Spleen (tissue), 7 donors: Measurements from ENCODE around the gene NEK9.

Source experiments
- POLR2A ChIP-seq, 3 donors: fragments of 450-650 bp; IDR thresholded peaks; one replicate each; pipeline ENCODE4 v1.5.1; 2017; ENCODE audit warnings: antibody characterized with exemption in 3 of 3, mild to moderate bottlenecking in 1 of 3
- TF ChIP-seq, protein P1 (sequence below), 11 experiments: fragments of 200-600 bp in 7 of 11; fragments of 450-650 bp in 4 of 11; sonication (generic) in 4 of 11; IDR thresholded peaks in 8 of 11; conservative IDR thresholded peaks in 3 of 11; 1 replicate in 7 of 11; 2 replicates in 4 of 11; pipeline versions ENCODE4 v1.4.0 to v1.8.0; 2016 to 2021; ENCODE audit warnings: antibody characterized with exemption in 11 of 11, inconsistent platforms in 4 of 11, mild to moderate bottlenecking in 1 of 11
- donor health status: DM: no; HTN: no; CAD: no; lungs with moderate emphysema.
- donor health status: DM: no; HTN: no; CAD: no.
- donor health status: DM: no; HTN: no; CAD: no.

GRCh38 chr14:75095690-75096089, 31.2 kb downstream of the NEK9 start:
- TF ChIP-seq, protein P1, sequence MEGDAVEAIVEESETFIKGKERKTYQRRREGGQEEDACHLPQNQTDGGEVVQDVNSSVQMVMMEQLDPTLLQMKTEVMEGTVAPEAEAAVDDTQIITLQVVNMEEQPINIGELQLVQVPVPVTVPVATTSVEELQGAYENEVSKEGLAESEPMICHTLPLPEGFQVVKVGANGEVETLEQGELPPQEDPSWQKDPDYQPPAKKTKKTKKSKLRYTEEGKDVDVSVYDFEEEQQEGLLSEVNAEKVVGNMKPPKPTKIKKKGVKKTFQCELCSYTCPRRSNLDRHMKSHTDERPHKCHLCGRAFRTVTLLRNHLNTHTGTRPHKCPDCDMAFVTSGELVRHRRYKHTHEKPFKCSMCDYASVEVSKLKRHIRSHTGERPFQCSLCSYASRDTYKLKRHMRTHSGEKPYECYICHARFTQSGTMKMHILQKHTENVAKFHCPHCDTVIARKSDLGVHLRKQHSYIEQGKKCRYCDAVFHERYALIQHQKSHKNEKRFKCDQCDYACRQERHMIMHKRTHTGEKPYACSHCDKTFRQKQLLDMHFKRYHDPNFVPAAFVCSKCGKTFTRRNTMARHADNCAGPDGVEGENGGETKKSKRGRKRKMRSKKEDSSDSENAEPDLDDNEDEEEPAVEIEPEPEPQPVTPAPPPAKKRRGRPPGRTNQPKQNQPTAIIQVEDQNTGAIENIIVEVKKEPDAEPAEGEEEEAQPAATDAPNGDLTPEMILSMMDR (IDR thresholded peaks at IDR 0.05 in 8 of 11, conservative IDR thresholded peaks at IDR 0.05 in 3 of 11), result no peak
- TF ChIP-seq POLR2A (IDR thresholded peaks at IDR 0.05), result no peak
